PC-9 (cell line): ENCODE data around the gene MYBBP1A. TPM values are rescaled to one million over a fixed set of nuclear protein-coding genes. Genes with fewer than 3 reads are reported as not detected.
"Not testable (repeated sequence)": the region's sequence is repeated elsewhere in the genome, so short reads cannot be mapped to it uniquely, and the experiment has no call there.

Experiments used
- BruUV-seq: library from RNA; stranded (reverse); fragments of 400-500 nt; replicated peaks from 2 replicates; lab custom pipeline; 2021; lab: Mats Ljungman, UMichigan
- CTCF ChIA-PET: fragments of 300-600 bp; sonication (Branson Sonifier 250); formaldehyde crosslinking; loops from one replicate; lab custom pipeline; 2022; ENCODE audit warnings: antibody characterized with exemption; lab: Charles Lee
- POLR2A ChIA-PET: fragments of 300-600 bp; sonication (Branson Sonifier 250); formaldehyde crosslinking; loops from one replicate; lab custom pipeline; 2022; ENCODE audit warnings: antibody characterized with exemption; ENCODE audit not compliant: unreplicated experiment; lab: Charles Lee
- DNase-seq, 2 experiments: peaks; one replicate each; pipeline versions ENCODE4 v3.0.0 to v3.0.0-alpha.2; 2015 to 2022; ENCODE audit warnings: mixed read lengths in 1 of 2
- H2AFZ ChIP-seq: fragments of 200-600 bp; sonication (generic); 2 replicates; pipeline ENCODE4 v1.8.1; 2017; ENCODE audit warnings: antibody characterized with exemption
- H3F3A ChIP-seq: fragments of 200-600 bp; sonication (generic); 2 replicates; pipeline ENCODE4 v1.8.1; 2017; ENCODE audit warnings: antibody characterized with exemption, mild to moderate bottlenecking, low read depth; ENCODE audit not compliant: insufficient read depth
- H3K27ac ChIP-seq: fragments of 200-600 bp; sonication (generic); 2 replicates; pipeline ENCODE4 v1.6.1; 2016; ENCODE audit warnings: mixed run types
- H3K27me3 ChIP-seq: fragments of 200-600 bp; sonication (generic); 2 replicates; pipeline ENCODE4 v1.6.1; 2016; ENCODE audit warnings: low read depth, mixed run types; ENCODE audit not compliant: insufficient read depth
- H3K36me3 ChIP-seq: fragments of 200-600 bp; sonication (generic); 2 replicates; pipeline ENCODE4 v1.6.1; 2016; ENCODE audit warnings: low read depth, mixed run types
- H3K4me1 ChIP-seq: fragments of 200-600 bp; sonication (generic); replicated peaks from 2 replicates; pipeline ENCODE4 v1.6.1; 2016; ENCODE audit warnings: mixed run types; ENCODE audit not compliant: insufficient read depth
- H3K4me2 ChIP-seq: fragments of 200-600 bp; sonication (generic); 2 replicates; pipeline ENCODE4 v1.6.1; 2017; ENCODE audit warnings: mixed run types
- H3K4me3 ChIP-seq: fragments of 200-600 bp; sonication (generic); 2 replicates; pipeline ENCODE4 v1.6.1; 2016; ENCODE audit warnings: mixed run types
- H3K79me2 ChIP-seq: fragments of 200-600 bp; sonication (generic); 2 replicates; pipeline ENCODE4 v1.6.1; 2017; ENCODE audit warnings: low read depth, mixed run types
- H3K9me2 ChIP-seq: fragments of 200-600 bp; sonication (generic); 2 replicates; pipeline ENCODE4 v1.8.1; 2017; ENCODE audit warnings: mild to moderate bottlenecking; ENCODE audit not compliant: insufficient read depth
- H3K9me3 ChIP-seq: fragments of 200-600 bp; sonication (generic); 2 replicates; pipeline ENCODE4 v1.8.1; 2016; ENCODE audit warnings: low read depth; ENCODE audit not compliant: insufficient read depth
- H4K20me1 ChIP-seq: fragments of 200-600 bp; sonication (generic); 2 replicates; pipeline ENCODE4 v1.8.1; 2017; ENCODE audit not compliant: insufficient read depth
- EZH2 ChIP-seq: fragments of 200-600 bp; sonication (generic); IDR thresholded peaks from 2 replicates; pipeline ENCODE4 v1.8.0; 2017; ENCODE audit warnings: antibody characterized with exemption, low read depth
- intact Hi-C: fragments of 100-400 bp; cut with micrococcal nuclease; formaldehyde crosslinking; loops from one replicate; pipeline ENCODE4 v1.10.0; 2022; ENCODE audit not compliant: unreplicated experiment
- total RNA-seq: library from RNA; stranded (reverse); gene quantifications from 2 replicates; pipeline ENCODE4 v1.2.3, GENCODE V29; 2021
- TF ChIP-seq, protein P1 (sequence below): fragments of 200-600 bp; sonication (generic); conservative IDR thresholded peaks from 2 replicates; pipeline ENCODE4 v1.6.1; 2017; ENCODE audit warnings: mixed run types, antibody characterized with exemption, mild to moderate bottlenecking, moderate library complexity

MYBBP1A gene
- total RNA-seq, 1 experiment from 2014 or later, result 89.1 TPM

- no peak overlapping the region for H2AFZ ChIP-seq
- H3K27me3 ChIP-seq, result peaks cover 59% of the 10 kb centered on the region
- no peaks in the 10 kb centered on the region for H3K9me2 ChIP-seq
- H3K4me3 ChIP-seq, result no peak overlapping the region
- intact Hi-C loops, result no loop called here
- ChIA-PET POLR2A (no interaction called here), CTCF (no interaction called here)
- TF ChIP-seq, protein P1, sequence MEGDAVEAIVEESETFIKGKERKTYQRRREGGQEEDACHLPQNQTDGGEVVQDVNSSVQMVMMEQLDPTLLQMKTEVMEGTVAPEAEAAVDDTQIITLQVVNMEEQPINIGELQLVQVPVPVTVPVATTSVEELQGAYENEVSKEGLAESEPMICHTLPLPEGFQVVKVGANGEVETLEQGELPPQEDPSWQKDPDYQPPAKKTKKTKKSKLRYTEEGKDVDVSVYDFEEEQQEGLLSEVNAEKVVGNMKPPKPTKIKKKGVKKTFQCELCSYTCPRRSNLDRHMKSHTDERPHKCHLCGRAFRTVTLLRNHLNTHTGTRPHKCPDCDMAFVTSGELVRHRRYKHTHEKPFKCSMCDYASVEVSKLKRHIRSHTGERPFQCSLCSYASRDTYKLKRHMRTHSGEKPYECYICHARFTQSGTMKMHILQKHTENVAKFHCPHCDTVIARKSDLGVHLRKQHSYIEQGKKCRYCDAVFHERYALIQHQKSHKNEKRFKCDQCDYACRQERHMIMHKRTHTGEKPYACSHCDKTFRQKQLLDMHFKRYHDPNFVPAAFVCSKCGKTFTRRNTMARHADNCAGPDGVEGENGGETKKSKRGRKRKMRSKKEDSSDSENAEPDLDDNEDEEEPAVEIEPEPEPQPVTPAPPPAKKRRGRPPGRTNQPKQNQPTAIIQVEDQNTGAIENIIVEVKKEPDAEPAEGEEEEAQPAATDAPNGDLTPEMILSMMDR, result no peak
- no peak for TF ChIP-seq EZH2
- peak in 1 of 2 experiments; percentile 44 for DNase-seq
- H3K27ac ChIP-seq, result no peak overlapping the region
- 0 out of 2 replicates have a peak overlapping the region, but pooled peaks have one; percentile 9 for H3K4me2 ChIP-seq
- H3K79me2 ChIP-seq, result no peaks in the 10 kb centered on the region
- no peaks in the 10 kb centered on the region for H3K36me3 ChIP-seq
- H3K4me1 ChIP-seq, result no peaks in the 10 kb centered on the region
- H3K9me3 ChIP-seq, result no peaks in the 10 kb centered on the region
- no peaks in the 10 kb centered on the region for H3F3A ChIP-seq
- BruUV-seq, result no TSS peak
- H4K20me1 ChIP-seq, result no peaks in the 10 kb centered on the region
Observed at GRCh38 chr17:4591529-4591928, 36.3 kb upstream of the MYBBP1A start.

DNA sequence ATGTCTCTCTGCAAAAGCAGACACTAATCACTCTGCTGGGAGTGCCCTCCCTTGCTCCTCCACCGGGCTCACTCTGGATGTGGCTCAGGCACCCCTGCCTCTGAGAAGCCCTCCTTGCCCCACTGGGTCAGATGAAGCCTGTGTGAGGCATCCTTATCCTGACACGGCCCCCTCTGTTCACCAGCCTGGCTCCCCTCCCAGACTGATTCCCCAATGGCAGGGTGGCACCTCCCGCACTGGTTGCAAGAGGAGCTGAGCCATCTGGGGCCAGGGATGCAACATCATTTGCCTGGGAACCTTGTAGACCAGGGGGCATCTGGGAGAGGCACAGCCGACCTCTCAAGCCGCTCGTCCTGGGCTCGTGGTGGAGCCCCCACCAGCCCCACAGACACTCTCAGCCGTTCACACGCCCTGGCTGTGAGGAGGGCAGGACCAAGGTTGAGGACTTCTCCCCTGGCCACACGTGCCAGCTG is 35.8 kb upstream of the MYBBP1A start:
- Histone ChIP-seq H3K4me2 (0 out of 2 replicates have a peak overlapping the region, but pooled peaks have one; percentile 9), H3K27ac (no peak overlapping the region), H3K79me2 (no peaks in the 10 kb centered on the region), H3K4me1 (no peaks in the 10 kb centered on the region), H3K4me3 (no peak overlapping the region), H4K20me1 (no peaks in the 10 kb centered on the region), H3K36me3 (no peaks in the 10 kb centered on the region), H3K27me3 (peaks cover 63% of the 10 kb centered on the region), H2AFZ (no peak overlapping the region), H3F3A (no peaks in the 10 kb centered on the region), H3K9me3 (no peaks in the 10 kb centered on the region), H3K9me2 (no peaks in the 10 kb centered on the region)
- no peak for DNase-seq
- TF ChIP-seq EZH2, result no peak
- TF ChIP-seq, protein P1, result no peak
- ChIA-PET POLR2A (no interaction called here), CTCF (no interaction called here)
- BruUV-seq, result no TSS peak
- intact Hi-C loops, result no loop called here

- H3K4me1 ChIP-seq, CTCF ChIA-PET, H3K9me2 ChIP-seq, H3K27ac ChIP-seq, H2AFZ ChIP-seq, BruUV-seq, H3K79me2 ChIP-seq, H3K9me3 ChIP-seq, POLR2A ChIA-PET, H4K20me1 ChIP-seq, H3K4me2 ChIP-seq, intact Hi-C loops, DNase-seq, H3K4me3 ChIP-seq, H3K36me3 ChIP-seq, H3F3A ChIP-seq: not testable (repeated sequence)
- peaks cover 70% of the 10 kb centered on the region for H3K27me3 ChIP-seq
Observed at GRCh38 chr17:4590042-4590441, 34.9 kb upstream of the MYBBP1A start.
